Right lobe of liver (tissue), 4 donors: Measurements from ENCODE around the gene ZNF710.

ENCODE experiments used
- CTCF ChIP-seq, 4 donors: fragments of 200-600 bp in 3 of 4; fragments of 450-650 bp in 1 of 4; IDR thresholded peaks; one replicate each; pipeline versions ENCODE4 v1.5.1 to v1.8.0; 2016 to 2022; ENCODE audit warnings: antibody characterized with exemption in 4 of 4, mild to moderate bottlenecking in 2 of 4
- POLR2A ChIP-seq: fragments of 450-650 bp; IDR thresholded peaks from one replicate; pipeline ENCODE4 v1.6.1; 2017; ENCODE audit warnings: antibody characterized with exemption, mild to moderate bottlenecking
- donor health status: DM: no; HTN: no; CAD: no.
- donor health status: DM: no; HTN: no; CAD: no.
- donor health status: DM: no; HTN: yes; CAD: no.

- TF ChIP-seq POLR2A (no peak), CTCF (IDR thresholded peaks at IDR 0.05) (no peak)
These were observed 33.2 kb upstream of the ZNF710 start for GRCh38 chr15:89967881-89968280.
